H1 (cell line): ENCODE data around the gene MS4A3.

ENCODE experiments used
- CEBPB ChIP-seq: IDR thresholded peaks from 2 replicates; pipeline ENCODE4 v1.6.1; 2012; ENCODE audit warnings: low read depth, low read length
- CHD2 ChIP-seq: IDR thresholded peaks from 2 replicates; pipeline ENCODE4 v1.6.1; 2012; ENCODE audit warnings: low read length, improper control_type of control experiment
- EZH2 ChIP-seq: fragments of 200-600 bp; sonication (generic); IDR thresholded peaks from 2 replicates; pipeline ENCODE4 v1.7.1; 2012; ENCODE audit warnings: low read depth, mild to moderate bottlenecking, moderate library complexity, low read length, inconsistent platforms; ENCODE audit not compliant: severe bottlenecking
- KDM1A ChIP-seq: fragments of 200-600, 300-600 bp; sonication (generic); IDR thresholded peaks from 2 replicates; pipeline ENCODE4 v1.7.1; 2016; ENCODE audit warnings: mild to moderate bottlenecking, low read length, borderline replicate concordance
- TF ChIP-seq, protein P1 (sequence below), 3 experiments: IDR thresholded peaks; 1 replicate in 2 of 3; 2 replicates in 1 of 3; pipeline versions ENCODE4 v1.5.1 to v1.6.1; 2011; ENCODE audit warnings: low read length in 3 of 3, mild to moderate bottlenecking in 3 of 3, inconsistent platforms in 2 of 3, low read depth in 1 of 3, moderate library complexity in 1 of 3; ENCODE audit not compliant: insufficient read depth in 1 of 3; ENCODE audit errors: control extremely low read depth in 1 of 3
- TF ChIP-seq, protein P2 (sequence below): IDR thresholded peaks from 2 replicates; pipeline ENCODE4 v1.6.1; 2012; ENCODE audit warnings: inconsistent platforms

DNA sequence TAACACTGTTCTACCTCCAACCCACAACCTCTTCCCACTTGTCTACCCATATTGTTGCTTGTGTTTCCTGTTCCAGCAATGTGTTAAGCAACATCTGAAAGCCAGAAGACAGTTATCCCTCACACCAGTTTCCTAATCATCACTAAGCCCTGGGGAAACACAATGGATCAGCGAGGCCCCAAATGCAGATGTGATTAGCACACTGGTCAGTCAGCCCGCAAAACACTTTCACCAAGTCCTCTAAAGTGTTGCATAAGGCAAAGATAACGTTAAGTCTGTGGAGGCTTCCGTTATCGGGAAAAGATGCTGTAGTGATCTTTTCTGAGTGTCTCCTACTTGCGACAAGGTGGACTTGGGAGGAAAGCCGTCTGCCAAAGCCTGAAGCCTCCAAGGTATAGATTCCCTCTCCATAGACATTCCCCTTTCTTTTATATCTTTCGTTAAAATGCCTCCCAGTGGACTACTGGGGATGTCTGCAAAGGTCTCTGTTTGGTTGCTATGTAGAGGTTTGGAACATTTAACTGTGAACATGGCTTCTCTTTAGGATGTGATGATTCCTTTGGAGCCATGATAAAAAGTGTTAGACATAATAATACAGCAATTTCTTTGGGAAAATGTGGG is at the start of gene MS4A3:
- TF ChIP-seq CHD2 (no peak), EZH2 (no peak), KDM1A (no peak), CEBPB (no peak)
- TF ChIP-seq, protein P1, sequence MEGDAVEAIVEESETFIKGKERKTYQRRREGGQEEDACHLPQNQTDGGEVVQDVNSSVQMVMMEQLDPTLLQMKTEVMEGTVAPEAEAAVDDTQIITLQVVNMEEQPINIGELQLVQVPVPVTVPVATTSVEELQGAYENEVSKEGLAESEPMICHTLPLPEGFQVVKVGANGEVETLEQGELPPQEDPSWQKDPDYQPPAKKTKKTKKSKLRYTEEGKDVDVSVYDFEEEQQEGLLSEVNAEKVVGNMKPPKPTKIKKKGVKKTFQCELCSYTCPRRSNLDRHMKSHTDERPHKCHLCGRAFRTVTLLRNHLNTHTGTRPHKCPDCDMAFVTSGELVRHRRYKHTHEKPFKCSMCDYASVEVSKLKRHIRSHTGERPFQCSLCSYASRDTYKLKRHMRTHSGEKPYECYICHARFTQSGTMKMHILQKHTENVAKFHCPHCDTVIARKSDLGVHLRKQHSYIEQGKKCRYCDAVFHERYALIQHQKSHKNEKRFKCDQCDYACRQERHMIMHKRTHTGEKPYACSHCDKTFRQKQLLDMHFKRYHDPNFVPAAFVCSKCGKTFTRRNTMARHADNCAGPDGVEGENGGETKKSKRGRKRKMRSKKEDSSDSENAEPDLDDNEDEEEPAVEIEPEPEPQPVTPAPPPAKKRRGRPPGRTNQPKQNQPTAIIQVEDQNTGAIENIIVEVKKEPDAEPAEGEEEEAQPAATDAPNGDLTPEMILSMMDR (IDR thresholded peaks at IDR 0.05; ENCODE audit: control extremely low read depth in 1 of 3, insufficient read depth in 1 of 3, low read depth in 1 of 3, low read length in 3 of 3): no peak
- TF ChIP-seq, protein P2, sequence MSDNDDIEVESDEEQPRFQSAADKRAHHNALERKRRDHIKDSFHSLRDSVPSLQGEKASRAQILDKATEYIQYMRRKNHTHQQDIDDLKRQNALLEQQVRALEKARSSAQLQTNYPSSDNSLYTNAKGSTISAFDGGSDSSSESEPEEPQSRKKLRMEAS: no peak
